GM19238 (cell line): Measurements from ENCODE around the gene CALN1.
"Not testable (repeated sequence)": the region's sequence is repeated elsewhere in the genome, so short reads cannot be mapped to it uniquely, and the experiment has no call there.

Experiments
- DNase-seq: peaks from one replicate; pipeline ENCODE4 v3.0.0; 2011; ENCODE audit warnings: low spot score; ENCODE audit not compliant: insufficient read length

The CALN1 gene

GRCh38 chr7:72408966-72409637 is 3.0 kb downstream of the CALN1 start:
- no peak for DNase-seq

GRCh38 chr7:72406820-72407403 is 5.2 kb downstream of the CALN1 start:
- DNase-seq: no peak

- no peak for DNase-seq
Observed at GRCh38 chr7:72405871-72406270, 6.3 kb downstream of the CALN1 start.

- DNase-seq: no peak
Observed at GRCh38 chr7:72405418-72405817, 6.7 kb downstream of the CALN1 start.

- no peak for DNase-seq
Observed at GRCh38 chr7:72404743-72405142, 7.4 kb downstream of the CALN1 start.

GRCh38 chr7:72403458-72404076 is 8.6 kb downstream of the CALN1 start:
- no peak for DNase-seq

- DNase-seq: no peak
Observed at GRCh38 chr7:72394016-72394415, 18.1 kb downstream of the CALN1 start.

- no peak for DNase-seq
Observed at GRCh38 chr7:72391821-72392377, 20.2 kb downstream of the CALN1 start.

- no peak for DNase-seq
Observed at GRCh38 chr7:72386118-72386517, 26.0 kb downstream of the CALN1 start.

- no peak for DNase-seq
Observed at GRCh38 chr7:72362246-72362645, 49.9 kb downstream of the CALN1 start.

GRCh38 chr7:72345208-72345727 is 66.9 kb downstream of the CALN1 start:
- no peak for DNase-seq

GRCh38 chr7:72343991-72344390 is 68.1 kb downstream of the CALN1 start:
- DNase-seq: no peak

- not testable (repeated sequence) for DNase-seq
Observed at GRCh38 chr7:72343354-72343753, 68.8 kb downstream of the CALN1 start.

- DNase-seq: no peak
Observed at GRCh38 chr7:72337390-72338167, 74.6 kb downstream of the CALN1 start.

GRCh38 chr7:72336632-72337389 is 75.3 kb downstream of the CALN1 start:
- no peak for DNase-seq

- no peak for DNase-seq
Observed at GRCh38 chr7:72336382-72336631, 75.8 kb downstream of the CALN1 start.

GRCh38 chr7:72335561-72336381 is 76.4 kb downstream of the CALN1 start:
- DNase-seq: no peak

GRCh38 chr7:72334698-72335097 is 77.4 kb downstream of the CALN1 start:
- no peak for DNase-seq

GRCh38 chr7:72334066-72334465 is 78.1 kb downstream of the CALN1 start:
- DNase-seq: no peak

- DNase-seq: no peak
Observed at GRCh38 chr7:72326811-72327210, 85.3 kb downstream of the CALN1 start.
